ENCODE results near the gene BORCS6. TPM values are rescaled to one million over a fixed set of nuclear protein-coding genes. Genes with fewer than 3 reads are reported as not detected.

The BORCS6 gene
- total and polyA plus RNA-seq, 2 of the 13 experiments (the other 11 are each of a cell fraction or from before 2014, with no cell fraction given) = 2.0 to 5.1 TPM

- TF ChIP-seq XBP1 (CRISPR knock-in tag; IDR thresholded peaks at IDR 0.05) (no peak; the same call in 1 of the 2 replicates), STAG1 (CRISPR knock-in tag; IDR thresholded peaks at IDR 0.05) (no peak), SALL1 (CRISPR knock-in tag; IDR thresholded peaks at IDR 0.05) (peak; percentile 71), FOXJ3 (CRISPR knock-in tag; IDR thresholded peaks at IDR 0.05; ENCODE audit: borderline replicate concordance) (peak; percentile 19; the same call in 1 of the 2 replicates), SMARCE1 (IDR thresholded peaks at IDR 0.05; ENCODE audit: borderline replicate concordance) (no peak), IKZF4 (CRISPR knock-in tag; IDR thresholded peaks at IDR 0.05; ENCODE audit: borderline replicate concordance, low read depth, not compliant biosample characterization) (no peak), GFI1 (CRISPR knock-in tag; IDR thresholded peaks at IDR 0.05; ENCODE audit: borderline replicate concordance) (peak; percentile 83; the same call in 1 of the 2 replicates), PATZ1 (CRISPR knock-in tag; IDR thresholded peaks at IDR 0.05) (peak; percentile 31; the same call in 1 of the 2 replicates), CC2D1A (CRISPR knock-in tag; IDR thresholded peaks at IDR 0.05) (no peak), ZXDC (CRISPR knock-in tag; IDR thresholded peaks at IDR 0.05) (no peak), AKAP8 (CRISPR knock-in tag; IDR thresholded peaks at IDR 0.05) (peak; percentile 56; the same call in 1 of the 2 replicates), ZNF230 (CRISPR knock-in tag; IDR thresholded peaks at IDR 0.05) (peak; percentile 42; the same call in 1 of the 2 replicates), ZFP1 (CRISPR knock-in tag; IDR thresholded peaks at IDR 0.05) (no peak), ZNF264 (CRISPR knock-in tag; IDR thresholded peaks at IDR 0.05) (no peak; the same call in 1 of the 2 replicates), PAF1 (CRISPR knock-in tag; IDR thresholded peaks at IDR 0.05) (no peak), ZNF670 (CRISPR knock-in tag; IDR thresholded peaks at IDR 0.05; ENCODE audit: borderline replicate concordance) (no peak), ZNF563 (CRISPR knock-in tag; IDR thresholded peaks at IDR 0.05) (0 out of 2 replicates have a peak, but pooled peaks have one; percentile 10), ZNF746 (CRISPR knock-in tag; IDR thresholded peaks at IDR 0.05) (no peak)
- TF ChIP-seq, protein P1, sequence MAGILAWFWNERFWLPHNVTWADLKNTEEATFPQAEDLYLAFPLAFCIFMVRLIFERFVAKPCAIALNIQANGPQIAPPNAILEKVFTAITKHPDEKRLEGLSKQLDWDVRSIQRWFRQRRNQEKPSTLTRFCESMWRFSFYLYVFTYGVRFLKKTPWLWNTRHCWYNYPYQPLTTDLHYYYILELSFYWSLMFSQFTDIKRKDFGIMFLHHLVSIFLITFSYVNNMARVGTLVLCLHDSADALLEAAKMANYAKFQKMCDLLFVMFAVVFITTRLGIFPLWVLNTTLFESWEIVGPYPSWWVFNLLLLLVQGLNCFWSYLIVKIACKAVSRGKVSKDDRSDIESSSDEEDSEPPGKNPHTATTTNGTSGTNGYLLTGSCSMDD (CRISPR knock-in tag; IDR thresholded peaks at IDR 0.05) = 0 out of 2 replicates have a peak, but pooled peaks have one; percentile 8
- TF ChIP-seq, protein P2, sequence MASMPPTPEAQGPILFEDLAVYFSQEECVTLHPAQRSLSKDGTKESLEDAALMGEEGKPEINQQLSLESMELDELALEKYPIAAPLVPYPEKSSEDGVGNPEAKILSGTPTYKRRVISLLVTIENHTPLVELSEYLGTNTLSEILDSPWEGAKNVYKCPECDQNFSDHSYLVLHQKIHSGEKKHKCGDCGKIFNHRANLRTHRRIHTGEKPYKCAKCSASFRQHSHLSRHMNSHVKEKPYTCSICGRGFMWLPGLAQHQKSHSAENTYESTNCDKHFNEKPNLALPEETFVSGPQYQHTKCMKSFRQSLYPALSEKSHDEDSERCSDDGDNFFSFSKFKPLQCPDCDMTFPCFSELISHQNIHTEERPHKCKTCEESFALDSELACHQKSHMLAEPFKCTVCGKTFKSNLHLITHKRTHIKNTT (CRISPR knock-in tag; IDR thresholded peaks at IDR 0.05) = peak; percentile 89; the same call in 1 of the 2 replicates
These were observed 32.8 kb upstream of the BORCS6 start (continued) for GRCh38 chr17:8222630-8223355.

All from HepG2 (cell line).